Left ventricle myocardium superior (tissue), 1 donor: ENCODE data around the gene MIDN. TPM values are rescaled to one million over a fixed set of nuclear protein-coding genes. Genes with fewer than 3 reads are reported as not detected.
"Not testable (repeated sequence)": the region's sequence is repeated elsewhere in the genome, so short reads cannot be mapped to it uniquely, and the experiment has no call there.

ENCODE experiments used
- ATAC-seq: fragments of 200-7000 bp; cut with Tn5 transposase; one replicate; pipeline ENCODE4 v1.9.1; 2020; ENCODE audit warnings: mild to moderate bottlenecking, moderate library complexity
- DNase-seq: peaks from one replicate; pipeline ENCODE4 v3.0.0-alpha.2; 2020
- intact Hi-C: fragments of 100-400 bp; cut with micrococcal nuclease; formaldehyde crosslinking; loops from one replicate; pipeline ENCODE4 v1.11.0; 2022
- total RNA-seq: library from RNA; stranded (reverse); fragmentation: NEBNext Ultra II Directional; extraction: Animal tissue kit (Norgen Biotek cat#: 25700); gene quantifications from one replicate; pipeline ENCODE4 v1.2.1, GENCODE V29; 2021
- donor health status: DM: no; HTN: yes; CAD: no; lungs with severe emphysema.

MIDN gene
- total RNA-seq, 1 donor from 2014 or later = 59.7 TPM

DNA sequence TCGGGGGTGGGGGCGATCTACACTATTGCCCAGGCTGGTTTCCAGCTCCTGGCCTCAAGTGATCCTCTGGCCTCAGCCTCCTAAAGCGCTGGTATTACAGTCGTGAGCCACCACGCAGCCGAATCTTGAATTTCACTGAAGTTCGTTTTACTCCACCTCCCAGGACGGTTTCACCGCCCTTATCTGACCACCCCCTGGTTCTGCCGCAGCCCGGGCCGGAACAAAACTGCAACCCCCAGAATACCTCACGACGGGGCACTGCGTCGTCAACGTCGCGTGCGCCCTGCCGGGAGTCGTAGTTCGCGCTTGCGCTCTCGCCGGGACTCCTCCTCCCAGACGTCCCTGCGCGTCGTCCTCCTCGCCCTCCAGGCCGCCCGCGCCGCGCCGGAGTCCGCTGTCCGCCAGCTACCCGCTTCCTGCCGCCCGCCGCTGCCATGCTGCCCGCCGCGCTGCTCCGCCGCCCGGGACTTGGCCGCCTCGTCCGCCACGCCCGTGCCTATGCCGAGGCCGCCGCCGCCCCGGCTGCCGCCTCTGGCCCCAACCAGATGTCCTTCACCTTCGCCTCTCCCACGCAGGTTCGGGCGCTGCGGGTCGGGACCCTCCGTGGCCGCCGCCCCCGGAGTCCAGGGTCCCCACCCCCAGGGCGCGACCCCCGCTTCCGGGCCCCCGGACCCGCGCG lies 6.8 kb upstream of the MIDN start, which contains the start of gene ATP5F1D:
ATP5F1D (plus strand) TSS at position 335 of the 679 bp plus-strand sequence; CDS start at position 435, 100 bp downstream.
- ATAC-seq = peak; percentile 52
- intact Hi-C loops = no loop called here
- DNase-seq = peak; percentile 98

DNA sequence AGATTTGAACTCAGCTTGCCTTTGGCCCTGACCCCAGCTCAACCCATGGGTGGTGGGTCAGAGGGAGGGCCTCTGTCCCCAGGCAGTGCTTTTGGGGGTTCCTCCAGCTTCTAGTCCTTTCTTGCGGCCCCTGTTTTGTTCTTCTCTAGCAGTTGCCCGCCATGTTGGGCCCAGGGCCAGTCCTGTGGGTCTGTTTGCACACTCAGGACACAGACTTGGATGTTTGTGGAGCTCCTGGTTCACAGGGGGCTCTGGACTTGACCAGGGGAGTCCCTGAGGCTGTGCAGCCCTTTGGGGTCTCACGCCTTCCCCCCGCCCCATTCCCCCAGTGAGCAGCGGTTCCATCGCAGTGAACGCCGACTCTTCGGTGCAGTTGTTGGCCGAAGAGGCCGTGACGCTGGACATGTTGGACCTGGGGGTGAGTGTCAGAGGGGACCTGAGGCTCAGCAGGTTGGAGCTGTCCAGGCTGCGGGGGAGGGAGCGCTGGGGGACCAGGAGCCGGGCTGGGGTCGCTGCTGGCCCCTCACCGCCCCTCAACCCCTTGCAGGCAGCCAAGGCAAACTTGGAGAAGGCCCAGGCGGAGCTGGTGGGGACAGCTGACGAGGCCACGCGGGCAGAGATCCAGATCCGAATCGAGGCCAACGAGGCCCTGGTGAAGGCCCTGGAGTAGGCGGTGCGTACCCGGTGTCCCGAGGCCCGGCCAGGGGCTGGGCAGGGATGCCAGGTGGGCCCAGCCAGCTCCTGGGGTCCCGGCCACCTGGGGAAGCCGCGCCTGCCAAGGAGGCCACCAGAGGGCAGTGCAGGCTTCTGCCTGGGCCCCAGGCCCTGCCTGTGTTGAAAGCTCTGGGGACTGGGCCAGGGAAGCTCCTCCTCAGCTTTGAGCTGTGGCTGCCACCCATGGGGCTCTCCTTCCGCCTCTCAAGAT lies 4.4 kb upstream of the MIDN start:
- peak; percentile 44 for ATAC-seq
- intact Hi-C loops = no loop called here
- peak; percentile 94 for DNase-seq

DNA sequence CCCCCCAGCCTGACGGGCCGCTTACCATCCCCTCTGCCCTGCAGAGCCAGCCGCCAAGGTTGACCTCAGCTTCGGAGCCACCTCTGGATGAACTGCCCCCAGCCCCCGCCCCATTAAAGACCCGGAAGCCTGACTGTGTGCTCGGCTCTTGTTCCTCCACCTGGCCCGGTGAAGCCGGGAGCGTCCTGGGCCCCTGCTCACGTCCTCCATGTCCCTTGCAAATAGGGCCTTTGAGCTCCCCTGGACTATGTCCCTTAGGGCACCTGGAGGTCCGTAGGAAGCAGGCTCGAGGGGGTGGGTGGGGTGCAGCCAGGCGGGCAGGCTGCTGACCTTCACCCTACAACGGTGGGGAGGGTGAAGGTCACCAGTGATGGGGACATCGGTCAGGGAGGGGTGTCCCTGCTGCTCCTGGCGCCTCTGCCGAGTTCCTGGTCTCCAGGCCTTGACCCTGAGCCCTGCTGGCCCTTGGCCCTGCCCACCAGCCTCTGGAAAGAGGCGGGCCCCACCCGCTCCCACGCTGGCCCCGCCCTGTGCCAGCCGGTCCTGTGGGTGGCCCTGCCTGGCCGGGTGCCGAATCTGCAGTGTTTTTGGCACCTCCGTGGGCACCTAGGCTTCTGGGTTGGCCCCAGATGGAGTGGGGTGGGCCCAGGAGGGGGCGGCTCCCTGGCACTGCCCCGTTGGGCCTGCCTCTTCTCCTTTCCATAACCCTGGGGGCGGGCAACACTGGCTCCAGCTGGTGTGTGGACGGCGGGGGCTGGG lies 3.5 kb upstream of the MIDN start:
- intact Hi-C loops = no loop called here
- ATAC-seq = peak; percentile 38
- peak; percentile 93 for DNase-seq

DNA sequence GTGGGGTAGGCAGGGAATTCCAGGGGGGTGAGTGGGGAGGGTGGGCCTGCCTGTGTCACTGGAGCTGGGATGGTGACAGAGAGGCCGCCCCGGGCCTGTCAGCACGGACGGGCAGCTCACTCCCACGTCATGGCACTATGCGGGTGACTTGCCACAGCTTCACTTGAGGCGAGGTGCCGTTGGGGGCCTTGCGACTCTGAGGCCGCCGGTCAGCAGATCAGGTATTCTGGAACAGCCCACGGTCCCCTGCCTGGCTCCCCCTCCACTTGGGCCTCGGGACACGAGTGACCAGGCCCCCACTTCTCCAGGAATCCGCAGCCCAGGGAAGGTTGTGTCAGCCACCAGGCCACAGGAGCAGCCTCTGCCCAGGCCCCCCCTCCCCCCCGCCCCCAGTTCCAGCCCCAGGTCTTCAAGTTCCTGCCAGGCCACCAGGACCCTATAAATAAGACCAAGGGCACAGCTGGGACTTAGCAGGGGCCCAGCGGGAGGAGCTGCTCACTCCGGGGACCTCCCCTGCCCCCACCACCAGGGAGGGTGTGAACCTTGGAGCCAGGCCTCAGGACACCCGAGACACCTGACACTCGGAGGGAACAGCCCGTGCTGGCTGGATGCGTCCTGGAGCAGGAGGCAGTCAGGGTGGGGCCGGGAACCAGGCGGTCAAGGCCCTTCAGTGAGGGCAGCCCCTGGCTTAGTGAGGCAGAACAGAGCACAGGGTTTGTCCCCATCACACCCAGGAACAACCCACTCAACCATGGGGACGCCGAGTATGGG lies 2.7 kb upstream of the MIDN start:
- ATAC-seq (peak; percentile 42), DNase-seq (peak; percentile 94)
- intact Hi-C loops = no loop called here

DNA sequence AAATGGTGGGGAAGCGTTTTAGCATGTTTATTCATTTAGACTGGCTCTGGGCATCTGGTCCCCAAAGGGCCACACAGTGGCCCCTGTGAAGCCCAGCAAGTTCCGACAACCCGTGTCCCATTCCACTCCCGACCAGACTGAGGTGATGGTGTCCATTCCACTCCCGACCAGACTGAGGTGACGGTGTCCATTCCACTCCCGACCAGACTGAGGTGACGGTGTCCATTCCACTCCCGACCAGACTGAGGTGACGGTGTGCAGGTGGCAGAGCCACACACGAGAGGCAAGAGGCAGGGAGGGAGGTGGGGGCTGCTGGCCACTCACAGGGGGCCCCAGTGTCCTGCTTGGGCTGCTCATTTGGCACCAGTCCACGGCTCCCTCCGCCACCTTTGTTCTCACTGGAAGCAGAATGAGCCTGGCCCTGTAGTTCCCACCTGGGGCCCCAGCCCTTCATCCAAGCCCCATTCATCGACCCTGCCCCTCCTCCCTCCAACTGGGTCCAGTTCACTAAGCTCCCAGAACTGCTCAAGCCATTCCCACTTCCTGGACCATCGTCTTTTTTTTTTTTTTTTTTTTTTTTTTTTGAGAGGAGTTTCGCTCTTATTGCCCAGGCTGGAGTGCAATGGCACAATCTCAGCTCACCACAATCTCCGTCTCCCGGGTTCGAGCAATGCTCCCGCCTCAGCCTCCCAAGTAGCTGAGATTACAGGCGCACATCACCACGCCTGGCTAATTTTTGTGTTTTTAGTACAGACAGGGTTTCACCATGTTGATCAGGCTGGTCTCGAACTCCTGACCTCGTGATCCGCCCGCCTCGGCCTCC lies 1.9 kb upstream of the MIDN start:
- peak; percentile 63 for DNase-seq
- ATAC-seq, intact Hi-C loops: not testable (repeated sequence)

DNA sequence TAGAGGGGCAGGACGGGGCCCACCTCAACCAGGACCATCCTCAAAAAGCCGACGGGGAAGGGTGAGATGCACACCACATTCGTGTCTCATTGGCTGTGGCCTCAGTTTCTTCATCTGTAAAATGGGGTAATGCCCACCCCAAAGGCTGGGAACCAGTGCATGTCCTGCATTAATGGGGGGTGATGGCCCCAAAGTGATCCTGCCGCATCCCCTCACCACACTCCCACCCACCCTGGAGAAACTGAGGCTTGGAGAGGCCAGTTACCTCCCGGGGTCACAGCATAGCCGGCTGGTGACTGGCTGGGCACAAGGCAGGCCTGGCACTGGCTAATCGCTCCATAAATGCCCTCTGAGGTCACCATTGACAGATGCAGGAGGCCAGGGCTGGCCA lies 640 bp upstream of the MIDN start:
- intact Hi-C loops = no loop called here
- DNase-seq (no peak), ATAC-seq (no peak)

DNA sequence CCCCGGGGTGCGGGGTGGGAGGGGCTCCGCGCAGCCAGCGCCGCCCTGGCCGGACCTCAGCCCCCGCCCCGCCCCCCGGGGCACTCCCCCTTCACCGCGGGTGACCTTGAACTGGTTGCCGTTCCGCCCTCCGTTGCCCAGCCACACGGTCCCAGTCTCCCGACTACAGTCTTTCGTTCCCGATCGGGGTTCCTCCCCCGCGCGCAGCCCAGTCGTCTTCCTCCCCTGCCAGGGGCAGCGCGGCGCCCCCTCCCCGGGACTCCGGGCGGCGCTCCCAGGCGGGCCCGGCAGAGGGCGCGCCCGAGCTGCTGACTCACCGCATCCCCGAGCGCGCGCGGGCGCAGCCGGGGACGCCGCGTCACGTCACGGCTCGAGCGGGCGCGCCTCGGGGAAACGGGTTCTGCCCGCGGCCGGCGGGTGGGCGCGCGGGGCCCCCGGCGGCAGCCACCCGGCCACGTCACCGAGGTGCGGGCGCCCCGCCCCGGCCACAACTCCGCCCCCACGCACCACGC lies 459 bp downstream of the MIDN start:
- peak; percentile 91 for DNase-seq
- intact Hi-C loops = no loop called here

DNA sequence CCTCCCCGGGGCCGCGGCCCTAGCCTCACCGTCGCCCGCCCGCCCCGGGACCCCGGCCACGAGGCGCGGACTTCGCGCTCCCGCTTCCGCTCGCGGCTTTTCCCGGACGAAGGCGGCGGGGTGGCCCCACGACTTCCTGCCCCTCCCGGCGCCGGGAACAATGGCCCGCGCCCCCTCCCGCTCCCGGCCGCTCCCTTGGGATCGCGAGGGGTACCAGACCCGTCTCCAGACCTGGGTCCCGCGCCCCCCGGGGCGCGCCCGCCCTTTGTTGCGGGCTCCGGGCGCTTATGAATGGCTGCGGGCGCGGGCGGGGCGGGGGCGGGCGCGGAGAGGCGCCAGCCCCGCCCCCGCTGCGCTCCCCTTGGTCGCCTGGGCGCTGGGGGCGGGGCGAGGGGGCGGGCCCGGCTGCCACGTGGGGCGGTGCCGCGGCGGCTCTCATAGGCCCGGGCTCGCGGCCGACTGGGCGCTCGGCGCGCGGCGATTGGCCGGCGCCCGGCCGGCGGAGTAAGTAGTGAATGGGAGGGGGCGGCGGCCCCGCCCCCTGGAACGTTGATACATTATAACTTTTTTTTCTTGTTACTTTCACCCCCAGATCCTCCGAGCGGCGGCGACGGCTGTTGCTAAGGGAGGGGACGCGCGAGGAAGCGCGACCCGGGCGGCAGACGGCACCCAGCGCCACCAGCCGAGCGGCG lies 1.1 kb downstream of the MIDN start:
- DNase-seq (peak; percentile 97), ATAC-seq (peak; percentile 6)
- intact Hi-C loops = no loop called here

More for the DNA sequence above, 459 bp downstream of the MIDN start:
- ATAC-seq = peak; percentile 9

DNA sequence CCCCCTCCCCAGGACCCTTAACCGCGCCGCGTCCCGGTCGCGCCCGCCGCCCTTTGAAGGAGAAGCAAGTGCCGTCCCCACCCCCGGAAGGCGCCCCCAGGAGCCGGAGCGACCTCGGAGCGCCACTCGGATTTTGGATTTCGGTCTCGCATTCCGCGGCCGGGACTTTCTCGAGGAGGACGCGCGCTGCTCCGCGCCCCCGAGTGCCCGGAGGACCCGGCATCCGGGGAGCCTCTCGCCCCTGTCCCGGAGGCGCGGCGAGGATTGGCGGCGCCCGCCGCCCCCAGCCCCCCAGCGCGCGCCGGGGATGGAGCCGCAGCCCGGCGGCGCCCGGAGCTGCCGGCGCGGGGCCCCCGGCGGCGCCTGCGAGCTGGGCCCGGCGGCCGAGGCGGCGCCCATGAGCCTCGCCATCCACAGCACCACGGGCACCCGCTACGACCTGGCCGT lies 1.6 kb downstream of the MIDN start:
- DNase-seq (no peak), ATAC-seq (no peak)
- intact Hi-C loops = no loop called here

DNA sequence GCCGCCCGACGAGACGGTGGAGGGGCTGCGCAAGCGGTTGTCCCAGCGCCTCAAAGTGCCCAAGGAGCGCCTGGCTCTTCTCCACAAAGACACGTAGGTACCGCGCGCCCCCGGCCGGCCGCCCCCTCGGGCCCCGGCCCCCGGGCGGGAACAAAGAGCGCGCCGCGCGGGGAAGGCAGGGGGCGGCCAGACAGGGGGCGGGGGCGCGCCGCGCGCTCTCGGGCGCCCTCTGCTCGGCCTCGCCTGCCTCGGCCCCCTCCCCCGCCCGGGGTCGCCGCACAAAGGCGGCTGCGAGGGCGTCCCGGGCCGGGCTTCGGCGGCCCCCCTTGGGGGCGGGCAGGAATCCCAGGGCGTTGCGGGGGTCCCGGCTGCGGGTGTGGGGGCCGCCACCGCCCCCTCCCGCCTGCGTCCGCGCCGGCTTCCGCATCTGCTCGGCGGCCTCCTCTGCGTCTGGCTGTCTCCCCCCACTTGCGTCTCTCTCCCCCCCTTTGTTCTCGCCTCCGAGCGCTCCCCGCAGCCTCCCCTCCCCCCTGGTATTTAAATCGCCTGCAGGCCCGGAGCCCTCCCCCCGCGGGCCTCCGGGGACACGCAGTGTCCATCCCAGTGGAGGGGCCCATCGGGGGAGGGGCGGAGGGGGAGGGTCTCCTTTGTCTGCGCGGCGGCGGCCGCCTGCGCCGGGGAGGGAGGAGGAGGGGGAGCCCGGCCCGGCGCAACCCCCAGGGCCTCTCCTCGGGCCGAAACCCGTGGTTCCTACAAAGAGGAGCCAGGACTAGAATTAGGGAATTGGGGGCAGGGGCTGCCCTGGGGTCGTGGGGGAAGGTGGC lies 2.3 kb downstream of the MIDN start:
- ATAC-seq = no peak
- intact Hi-C loops = no loop called here
- DNase-seq = peak; percentile 81

DNA sequence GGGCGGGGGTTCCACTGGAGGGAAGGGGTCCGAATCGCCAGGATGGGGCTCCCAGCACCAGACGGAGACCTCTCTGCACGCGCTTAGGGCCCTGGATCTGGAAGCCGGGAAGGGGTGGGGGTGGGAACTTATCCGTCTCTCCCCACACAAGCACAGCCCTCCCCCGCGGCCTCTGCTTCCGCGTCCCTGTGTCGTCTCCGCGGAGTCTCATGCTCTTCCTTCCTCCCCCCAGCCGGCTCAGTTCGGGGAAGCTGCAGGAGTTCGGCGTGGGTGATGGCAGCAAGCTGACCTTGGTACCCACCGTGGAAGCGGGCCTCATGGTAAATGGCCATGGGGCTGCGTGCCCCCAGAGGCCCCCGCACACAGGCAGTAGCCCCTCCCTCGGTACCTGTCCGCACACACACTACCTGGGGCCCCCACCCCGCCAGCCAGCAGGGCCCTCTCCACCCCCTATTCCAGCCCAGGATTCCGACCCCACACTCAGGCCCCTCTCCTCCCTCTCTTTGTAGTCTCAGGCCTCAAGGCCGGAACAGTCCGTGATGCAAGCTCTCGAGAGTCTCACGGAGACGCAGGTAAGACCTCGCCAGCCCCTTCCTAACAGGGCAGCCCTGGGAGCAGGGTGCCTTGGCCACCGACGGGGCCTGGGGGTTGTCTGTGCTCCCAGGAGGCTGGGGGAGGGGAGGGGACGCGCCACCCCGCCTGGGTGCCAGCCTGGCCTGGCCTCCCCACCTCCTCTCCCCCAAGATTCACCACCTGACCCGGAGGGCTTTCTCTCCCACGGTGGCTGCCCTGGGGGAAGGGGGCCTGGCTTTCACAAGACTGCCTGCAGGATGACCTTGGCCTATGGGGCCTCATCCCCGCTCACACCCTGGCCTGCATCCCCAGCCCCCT lies 3.2 kb downstream of the MIDN start:
- intact Hi-C loops = no loop called here
- DNase-seq = peak; percentile 89
- peak; percentile 1 for ATAC-seq

DNA sequence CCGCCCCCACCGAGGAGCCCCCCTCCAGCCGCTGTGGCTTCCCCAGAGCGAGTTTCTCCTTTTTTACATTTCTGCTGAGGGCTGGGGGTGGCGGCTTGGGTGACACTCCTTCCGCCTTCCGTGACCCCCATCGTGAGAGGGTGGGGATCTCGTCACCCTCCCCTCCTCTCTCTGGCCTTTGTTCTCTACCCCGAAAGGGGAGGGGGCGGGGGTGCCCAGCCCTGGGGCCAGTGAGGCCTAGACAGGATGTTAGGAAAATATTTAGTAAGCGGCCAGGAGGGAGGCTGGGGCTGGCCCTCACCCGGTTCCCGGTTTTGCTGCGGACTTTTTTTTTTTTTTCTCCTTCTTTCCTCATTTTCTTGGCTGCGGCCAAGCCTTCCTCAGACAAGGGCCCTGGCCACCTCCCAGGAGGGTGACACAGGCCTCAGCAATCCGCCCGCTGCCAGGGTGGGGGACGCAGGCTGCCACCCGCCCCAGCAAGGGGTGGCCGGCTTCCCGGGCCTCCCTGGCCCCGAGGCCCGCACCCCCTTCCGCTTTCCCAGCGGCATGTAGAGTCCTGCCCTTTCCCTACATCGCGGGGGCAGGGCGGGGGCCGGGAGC lies 3.9 kb downstream of the MIDN start:
- intact Hi-C loops = no loop called here
- peak; percentile 48 for ATAC-seq

DNA sequence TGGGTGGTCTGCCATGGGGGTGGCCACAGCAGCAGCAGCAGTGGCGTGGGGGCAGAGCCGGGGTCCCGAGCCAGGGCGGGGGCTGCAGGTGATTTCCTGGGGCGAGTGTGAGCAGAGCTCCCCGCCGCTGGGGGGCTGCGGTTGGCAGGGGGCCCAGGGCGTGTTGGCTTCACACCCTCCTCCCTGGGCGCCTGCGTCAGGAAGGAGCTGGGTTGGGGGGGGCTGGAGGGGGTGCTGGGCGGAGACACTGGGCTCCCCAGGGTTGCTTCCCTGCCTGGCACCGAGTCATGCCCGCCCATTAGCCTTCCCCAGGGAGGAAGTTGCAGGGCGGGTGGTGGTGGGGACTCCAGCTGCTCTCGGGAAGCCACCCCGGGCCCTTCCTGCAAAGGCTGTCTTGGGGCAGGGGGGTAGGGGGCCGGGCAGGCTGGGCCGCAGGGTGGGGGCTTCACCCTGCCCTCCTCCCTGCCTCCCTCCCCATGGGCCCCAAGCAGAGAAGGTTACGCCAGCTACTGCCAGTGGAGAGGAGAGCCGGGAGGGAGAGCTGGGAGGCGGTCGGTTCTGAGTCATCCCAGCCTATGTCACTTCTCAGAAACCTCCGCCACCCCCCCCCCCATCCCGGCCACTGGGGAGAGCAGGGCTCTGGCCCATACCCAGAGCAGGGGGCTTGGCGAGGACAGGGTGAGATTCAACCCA lies 4.6 kb downstream of the MIDN start:
- ATAC-seq (peak; percentile 51), DNase-seq (peak; percentile 91)
- intact Hi-C loops = no loop called here

More for the DNA sequence above, 3.9 kb downstream of the MIDN start:
- peak; percentile 94 for DNase-seq

DNA sequence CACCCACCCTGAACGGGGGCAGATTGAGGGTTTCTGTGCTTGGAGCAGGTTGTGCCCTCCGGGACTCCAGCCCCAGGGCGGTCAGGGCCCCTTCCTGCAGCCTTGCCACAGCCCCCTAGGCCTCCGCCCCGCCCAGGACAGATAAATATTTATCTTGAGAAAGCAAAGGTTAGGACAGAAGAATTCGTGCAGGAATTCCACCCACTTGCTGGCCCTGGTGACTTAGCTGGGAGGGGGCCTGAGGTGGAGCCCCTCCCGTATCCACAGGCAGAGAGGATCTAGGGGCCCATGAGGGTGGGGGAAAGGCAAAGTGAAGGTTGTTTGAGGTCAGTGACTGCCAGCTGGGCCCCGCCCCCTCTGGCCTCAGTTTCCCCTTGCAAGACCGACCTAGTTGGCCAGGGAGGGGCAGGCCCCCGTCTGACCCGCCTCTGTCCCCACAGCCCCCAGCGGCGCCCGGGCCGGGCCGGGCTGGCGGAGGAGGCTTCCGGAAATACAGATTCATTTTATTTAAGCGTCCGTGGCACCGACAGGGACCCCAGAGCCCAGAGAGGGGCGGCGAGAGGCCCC lies 5.2 kb downstream of the MIDN start:
- peak; percentile 54 for DNase-seq
- no peak for ATAC-seq
- intact Hi-C loops = no loop called here
